LNCAP (cell line): ENCODE measurements around the gene TTBK1.

Experiments
- TF ChIP-seq, protein P1 (sequence below): fragments of 450-650 bp; IDR thresholded peaks from 2 replicates; pipeline ENCODE4 v1.5.1; 2017; ENCODE audit warnings: mild to moderate bottlenecking

The TTBK1 gene

GRCh38 chr6:43242908-43243663 is at the start of gene TTBK1:
Gene TTBK1, plus strand, starts transcription at chr6:43243481. Its CDS starts 3,180 bp downstream, at chr6:43246661.
- TF ChIP-seq, protein P1, sequence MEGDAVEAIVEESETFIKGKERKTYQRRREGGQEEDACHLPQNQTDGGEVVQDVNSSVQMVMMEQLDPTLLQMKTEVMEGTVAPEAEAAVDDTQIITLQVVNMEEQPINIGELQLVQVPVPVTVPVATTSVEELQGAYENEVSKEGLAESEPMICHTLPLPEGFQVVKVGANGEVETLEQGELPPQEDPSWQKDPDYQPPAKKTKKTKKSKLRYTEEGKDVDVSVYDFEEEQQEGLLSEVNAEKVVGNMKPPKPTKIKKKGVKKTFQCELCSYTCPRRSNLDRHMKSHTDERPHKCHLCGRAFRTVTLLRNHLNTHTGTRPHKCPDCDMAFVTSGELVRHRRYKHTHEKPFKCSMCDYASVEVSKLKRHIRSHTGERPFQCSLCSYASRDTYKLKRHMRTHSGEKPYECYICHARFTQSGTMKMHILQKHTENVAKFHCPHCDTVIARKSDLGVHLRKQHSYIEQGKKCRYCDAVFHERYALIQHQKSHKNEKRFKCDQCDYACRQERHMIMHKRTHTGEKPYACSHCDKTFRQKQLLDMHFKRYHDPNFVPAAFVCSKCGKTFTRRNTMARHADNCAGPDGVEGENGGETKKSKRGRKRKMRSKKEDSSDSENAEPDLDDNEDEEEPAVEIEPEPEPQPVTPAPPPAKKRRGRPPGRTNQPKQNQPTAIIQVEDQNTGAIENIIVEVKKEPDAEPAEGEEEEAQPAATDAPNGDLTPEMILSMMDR: no peak

DNA sequence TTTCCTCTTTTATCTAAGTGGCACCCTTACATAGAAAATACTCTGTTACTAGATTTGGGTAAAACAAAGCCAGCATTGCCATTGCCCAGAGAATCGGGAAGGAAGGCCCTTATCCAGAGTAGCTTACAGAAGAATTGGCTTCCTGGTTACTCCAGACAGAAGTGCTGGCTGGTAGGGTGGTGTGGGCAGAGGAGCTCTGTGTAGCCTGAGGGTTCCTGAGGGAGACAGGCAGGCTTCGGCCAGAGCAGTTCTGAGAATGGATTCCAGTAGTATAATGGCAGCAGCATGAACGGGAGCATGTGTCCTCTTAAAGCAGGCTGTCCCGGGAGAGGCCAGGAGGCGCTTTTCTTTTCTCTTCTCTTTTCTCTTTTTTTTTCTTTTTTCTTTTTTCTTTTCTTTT is 49.4 kb upstream of the TTBK1 start:
- TF ChIP-seq, protein P1: no peak

DNA sequence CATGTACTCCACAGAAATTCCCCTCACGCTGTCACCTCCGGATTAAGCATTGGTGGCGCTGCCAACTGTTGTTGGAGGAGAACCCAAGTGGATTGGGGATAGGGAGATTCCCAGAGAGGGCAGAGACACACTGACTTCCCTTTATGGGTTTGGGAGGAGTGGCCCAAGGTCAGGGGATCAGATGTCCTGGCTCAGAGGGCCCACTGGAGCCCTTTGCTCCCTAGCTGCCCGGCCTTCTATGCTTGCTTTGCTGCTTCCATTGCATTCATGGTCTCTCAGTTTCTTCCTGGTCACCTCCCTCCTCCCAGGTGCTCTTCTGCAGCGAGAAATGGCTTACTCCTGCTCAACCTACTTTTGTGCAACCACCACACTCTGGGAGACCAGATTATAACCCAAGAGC is 46.9 kb upstream of the TTBK1 start:
- TF ChIP-seq, protein P1: no peak

GRCh38 chr6:43199912-43200311 is 43.4 kb upstream of the TTBK1 start:
- TF ChIP-seq, protein P1: no peak

DNA sequence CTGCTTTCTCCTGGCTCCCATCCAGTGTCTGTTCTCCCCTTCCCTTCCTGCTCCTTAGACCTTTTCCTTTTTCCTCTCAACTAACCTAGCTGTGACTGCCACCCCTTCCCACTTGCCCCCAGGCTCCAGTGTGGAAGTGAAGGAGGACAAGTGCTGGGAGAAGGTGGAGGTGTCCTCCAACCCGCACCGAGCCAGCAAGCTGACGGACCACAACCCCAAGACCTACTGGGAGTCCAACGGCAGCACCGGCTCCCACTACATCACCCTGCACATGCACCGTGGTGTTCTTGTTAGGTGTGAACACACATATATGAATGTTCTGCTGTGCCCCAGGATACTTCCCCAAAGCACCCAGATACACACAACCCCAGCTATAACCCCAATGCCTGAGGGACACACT is 42.7 kb upstream of the TTBK1 start:
- TF ChIP-seq, protein P1: no peak

GRCh38 chr6:43202451-43202850 is 40.8 kb upstream of the TTBK1 start:
- TF ChIP-seq, protein P1: no peak

- TF ChIP-seq, protein P1: no peak
These were observed 40.1 kb upstream of the TTBK1 start for GRCh38 chr6:43203029-43203717.
